T-cell (primary cell): ENCODE data around the gene MLXIP. TPM values are rescaled to one million over a fixed set of nuclear protein-coding genes. Genes with fewer than 3 reads are reported as not detected.

Experiments
- ATAC-seq, 4 experiments: fragments of 200-7000 bp in 3 of 4; fragments of 150-1000 bp in 1 of 4; cut with Tn5 transposase; replicated peaks in 1 of 4; 1 replicate in 3 of 4; 2 replicates in 1 of 4; pipeline ENCODE4 v1.10.0; 2021; ENCODE audit warnings: moderate library complexity in 3 of 4, mild to moderate bottlenecking in 2 of 4, moderate number of reproducible peaks in 1 of 4
- CTCF ChIA-PET, 2 donors: fragments of 300-600 bp; sonication (Branson Sonifier 250); formaldehyde crosslinking; loops; one replicate each; lab custom pipeline; 2022; ENCODE audit warnings: antibody characterized with exemption in 2 of 2; lab: Charles Lee
- POLR2A ChIA-PET, 2 donors: fragments of 300-600 bp; sonication (Branson Sonifier 250); formaldehyde crosslinking; loops; one replicate each; lab custom pipeline; 2022; ENCODE audit warnings: antibody characterized with exemption in 2 of 2; lab: Charles Lee
- DNase-seq, 35 experiments: peaks; one replicate each; pipeline versions ENCODE4 v3.0.0 to v3.0.0-alpha.2; 2013 to 2023
- H3K27ac ChIP-seq: one replicate; pipeline ENCODE4 v1.5.1; 2013; ENCODE audit warnings: low read length
- H3K27me3 ChIP-seq, 2 experiments: replicated peaks in 1 of 2; 1 replicate in 1 of 2; 2 replicates in 1 of 2; pipeline versions ENCODE4 v1.6.1 to v1.7.0; 2013; ENCODE audit warnings: low read length in 1 of 2, mixed read lengths in 1 of 2; ENCODE audit not compliant: control insufficient read depth in 2 of 2, insufficient read depth in 2 of 2; ENCODE audit errors: extremely low read depth in 1 of 2
- H3K36me3 ChIP-seq, 2 donors: 1 replicate in 1 of 2; 2 replicates in 1 of 2; pipeline versions ENCODE4 v1.6.1 to v1.7.0; 2013; ENCODE audit warnings: low read length in 1 of 2; ENCODE audit not compliant: control insufficient read depth in 2 of 2, insufficient read depth in 1 of 2; ENCODE audit errors: extremely low read depth in 1 of 2
- H3K4me1 ChIP-seq, 2 experiments: 1 replicate in 1 of 2; 2 replicates in 1 of 2; pipeline versions ENCODE4 v1.6.1 to v1.7.0; 2013; ENCODE audit warnings: low read length in 2 of 2, mixed read lengths in 1 of 2; ENCODE audit not compliant: insufficient read depth in 2 of 2, control insufficient read depth in 1 of 2; ENCODE audit errors: extremely low read depth in 1 of 2
- H3K4me3 ChIP-seq, 2 donors: 1 replicate in 1 of 2; 2 replicates in 1 of 2; pipeline versions ENCODE4 v1.5.1 to v1.7.0; 2013; ENCODE audit warnings: mild to moderate bottlenecking in 2 of 2, low read length in 1 of 2, moderate library complexity in 1 of 2; ENCODE audit not compliant: control insufficient read depth in 1 of 2; ENCODE audit errors: extremely low read depth in 1 of 2
- H3K9me3 ChIP-seq: 2 replicates; pipeline ENCODE4 v1.7.0; 2013
- H3K27ac Mint-ChIP-seq, 2 donors: one replicate each; pipeline ENCODE4 v1.8.0; 2020 to 2021; ENCODE audit warnings: mild to moderate bottlenecking in 2 of 2, mixed read lengths in 2 of 2
- H3K27me3 Mint-ChIP-seq, 2 donors: one replicate each; pipeline ENCODE4 v1.8.0; 2021 to 2022; ENCODE audit warnings: mixed read lengths in 2 of 2
- H3K36me3 Mint-ChIP-seq: one replicate; pipeline ENCODE4 v1.8.0; 2021; ENCODE audit warnings: mixed read lengths
- H3K4me1 Mint-ChIP-seq, 3 donors: one replicate each; pipeline ENCODE4 v1.8.0; 2020 to 2022; ENCODE audit warnings: mixed read lengths in 3 of 3, mild to moderate bottlenecking in 1 of 3
- H3K4me3 Mint-ChIP-seq, 3 donors: one replicate each; pipeline ENCODE4 v1.8.0; 2020 to 2022; ENCODE audit warnings: mild to moderate bottlenecking in 3 of 3, mixed read lengths in 3 of 3, moderate library complexity in 3 of 3
- H3K9me3 Mint-ChIP-seq, 3 donors: one replicate each; pipeline ENCODE4 v1.8.0; 2020 to 2022; ENCODE audit warnings: mixed read lengths in 3 of 3
- WGBS: methylation state at CpG from one replicate; pipeline ENCODE4 v1.1.5; 2013; ENCODE audit warnings: missing lambda C conversion rate; ENCODE audit not compliant: insufficient coverage; 5-methylcytosine and 5-hydroxymethylcytosine counted together
- total RNA-seq, 35 experiments: library from RNA in 6 of 35; stranded (reverse) in 6 of 35; fragments of 120-200 nt in 1 of 35; gene quantifications; one replicate each; pipeline versions ENCODE4 v1.2.1 to v1.2.4 and lab custom pipeline; 2013 to 2026

Gene MLXIP
- total RNA-seq, 5 donors from 2014 or later (not counting 1 experiment from before 2014, with no cell fraction given) = 87.9 to 113 (median 98.3) TPM

GRCh38 chr12:122042910-122043309 lies 35.6 kb upstream of the MLXIP start:
- no peak overlapping the region for H3K27ac ChIP-seq
- H3K36me3 Mint-ChIP-seq = no peaks in the 10 kb centered on the region
- no peak for DNase-seq
- H3K4me3 Mint-ChIP-seq = no peak overlapping the region
- peaks cover 0 to 13% of the 10 kb centered on the region in 2 donors for H3K36me3 ChIP-seq
- H3K27me3 ChIP-seq = no peaks in the 10 kb centered on the region
- H3K27me3 Mint-ChIP-seq = no peaks in the 10 kb centered on the region
- POLR2A ChIA-PET = no interaction called here
- H3K9me3 Mint-ChIP-seq = no peaks in the 10 kb centered on the region
- H3K9me3 ChIP-seq = no peaks in the 10 kb centered on the region
- no peak overlapping the region for H3K27ac Mint-ChIP-seq
- no peaks in the 10 kb centered on the region for H3K4me1 Mint-ChIP-seq
- H3K4me1 ChIP-seq = no peaks in the 10 kb centered on the region
- H3K4me3 ChIP-seq = no peak overlapping the region
- 90% methylated on average over 6 of the region's 11 CpGs for WGBS
- no peak for ATAC-seq
- CTCF ChIA-PET = no interaction called here

DNA sequence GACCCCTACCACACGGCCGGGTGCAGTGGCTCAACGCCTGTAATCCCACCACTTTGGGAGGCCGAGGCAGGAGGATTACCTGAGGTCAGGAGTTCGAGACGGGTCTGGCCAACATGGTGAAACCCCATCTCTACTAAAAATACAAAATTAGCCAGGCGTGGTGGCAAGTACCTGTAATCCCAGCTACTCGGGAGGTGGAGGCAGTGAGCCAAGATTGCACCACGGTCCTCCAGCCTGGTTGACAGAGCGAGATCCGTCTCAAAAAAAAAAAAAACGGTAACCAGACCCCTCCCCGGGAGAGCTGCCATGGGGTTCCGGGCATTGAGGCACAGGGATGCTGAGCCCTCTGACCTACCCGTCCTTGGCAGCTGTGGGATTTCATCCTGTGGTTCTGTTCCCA lies 35.1 kb upstream of the MLXIP start:
- H3K36me3 Mint-ChIP-seq = no peaks in the 10 kb centered on the region
- no peaks in the 10 kb centered on the region for H3K9me3 ChIP-seq
- no peaks in the 10 kb centered on the region for H3K27me3 Mint-ChIP-seq
- no peak overlapping the region for H3K4me3 ChIP-seq
- H3K27ac ChIP-seq = no peak overlapping the region
- ChIA-PET POLR2A (interaction anchor here (0.6 kb wide), 2 partner anchors 18 to 622 kb away, joined by 3 read pairs; no protein-coding TSS in a partner anchor), CTCF (no interaction called here)
- DNase-seq (no peak), ATAC-seq (no peak)
- no peak overlapping the region for H3K4me3 Mint-ChIP-seq
- no peaks in the 10 kb centered on the region for H3K4me1 ChIP-seq
- no peak overlapping the region for H3K27ac Mint-ChIP-seq
- no peaks in the 10 kb centered on the region for H3K9me3 Mint-ChIP-seq
- peaks cover 0 to 13% of the 10 kb centered on the region in 2 donors for H3K36me3 ChIP-seq
- WGBS = 95% methylated on average over 9 of the region's 15 CpGs
- no peaks in the 10 kb centered on the region for H3K27me3 ChIP-seq
- no peaks in the 10 kb centered on the region for H3K4me1 Mint-ChIP-seq

- no peak for DNase-seq
- Mint-ChIP-seq H3K27ac (no peak overlapping the region), H3K4me3 (no peak overlapping the region), H3K9me3 (no peaks in the 10 kb centered on the region), H3K4me1 (no peaks in the 10 kb centered on the region), H3K27me3 (no peaks in the 10 kb centered on the region), H3K36me3 (no peaks in the 10 kb centered on the region)
- Histone ChIP-seq H3K4me3 (no peak overlapping the region), H3K9me3 (no peaks in the 10 kb centered on the region), H3K36me3 (peaks cover 0 to 19% of the 10 kb centered on the region in 2 donors), H3K27me3 (no peaks in the 10 kb centered on the region), H3K4me1 (no peaks in the 10 kb centered on the region), H3K27ac (no peak overlapping the region)
- ATAC-seq = no peak
- CTCF ChIA-PET = no interaction called here
- WGBS = 96% methylated on average over 6 of the region's 7 CpGs
- POLR2A ChIA-PET = no interaction called here
These were observed 33.3 kb upstream of the MLXIP start for GRCh38 chr12:122045262-122045661.

- Mint-ChIP-seq H3K4me3 (no peak overlapping the region), H3K4me1 (no peaks in the 10 kb centered on the region), H3K27me3 (no peaks in the 10 kb centered on the region), H3K36me3 (no peaks in the 10 kb centered on the region), H3K9me3 (no peaks in the 10 kb centered on the region), H3K27ac (no peak overlapping the region)
- H3K4me1 ChIP-seq = no peaks in the 10 kb centered on the region
- no peaks in the 10 kb centered on the region for H3K9me3 ChIP-seq
- no peak overlapping the region for H3K4me3 ChIP-seq
- DNase-seq (no peak), ATAC-seq (no peak)
- no peaks in the 10 kb centered on the region for H3K27me3 ChIP-seq
- peaks cover 0 to 27% of the 10 kb centered on the region in 2 donors for H3K36me3 ChIP-seq
- WGBS = 85% methylated on average over 7 of the region's 7 CpGs
- CTCF ChIA-PET = no interaction called here
- H3K27ac ChIP-seq = no peak overlapping the region
- POLR2A ChIA-PET = no interaction called here
These were observed 32.4 kb upstream of the MLXIP start for GRCh38 chr12:122046145-122046544.

GRCh38 chr12:122048151-122048550 lies 30.4 kb upstream of the MLXIP start:
- no peak for DNase-seq
- Histone ChIP-seq H3K27ac (no peak overlapping the region), H3K4me3 (no peak overlapping the region), H3K9me3 (no peaks in the 10 kb centered on the region), H3K4me1 (no peaks in the 10 kb centered on the region), H3K36me3 (peaks cover 0 to 27% of the 10 kb centered on the region in 2 donors), H3K27me3 (no peaks in the 10 kb centered on the region)
- WGBS = 98% methylated on average over 5 of the region's 8 CpGs
- H3K4me3 Mint-ChIP-seq = no peak overlapping the region
- H3K4me1 Mint-ChIP-seq = no peaks in the 10 kb centered on the region
- ChIA-PET POLR2A (no interaction called here), CTCF (interaction anchor here (0.5 to 0.7 kb wide), 2 partner anchors 160 to 1858 kb away, joined by 3 to 5 read pairs; no protein-coding TSS in a partner anchor)
- no peak for ATAC-seq
- no peaks in the 10 kb centered on the region for H3K9me3 Mint-ChIP-seq
- no peaks in the 10 kb centered on the region for H3K27me3 Mint-ChIP-seq
- H3K27ac Mint-ChIP-seq = no peak overlapping the region
- H3K36me3 Mint-ChIP-seq = no peaks in the 10 kb centered on the region

DNA sequence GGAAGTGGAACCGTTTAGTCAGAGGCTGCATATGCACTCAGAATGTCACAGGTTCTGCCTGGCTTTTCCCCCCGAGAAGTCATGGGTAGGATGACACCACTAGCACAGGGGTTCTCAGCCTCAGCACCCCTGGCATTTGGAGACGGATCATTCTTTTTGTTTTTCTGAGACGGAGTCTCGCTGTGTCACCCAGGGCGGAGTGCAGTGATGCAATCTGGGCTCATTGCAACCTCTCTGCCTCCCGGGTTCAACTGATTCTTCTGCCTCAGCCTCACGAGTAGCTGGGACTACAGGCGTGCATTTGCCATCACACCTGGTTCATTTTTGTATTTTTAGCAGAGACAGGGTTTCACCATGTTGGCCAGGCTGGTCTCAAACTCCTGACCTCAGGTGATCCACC lies 28.7 kb upstream of the MLXIP start:
- ChIA-PET POLR2A (no interaction called here), CTCF (no interaction called here)

DNA sequence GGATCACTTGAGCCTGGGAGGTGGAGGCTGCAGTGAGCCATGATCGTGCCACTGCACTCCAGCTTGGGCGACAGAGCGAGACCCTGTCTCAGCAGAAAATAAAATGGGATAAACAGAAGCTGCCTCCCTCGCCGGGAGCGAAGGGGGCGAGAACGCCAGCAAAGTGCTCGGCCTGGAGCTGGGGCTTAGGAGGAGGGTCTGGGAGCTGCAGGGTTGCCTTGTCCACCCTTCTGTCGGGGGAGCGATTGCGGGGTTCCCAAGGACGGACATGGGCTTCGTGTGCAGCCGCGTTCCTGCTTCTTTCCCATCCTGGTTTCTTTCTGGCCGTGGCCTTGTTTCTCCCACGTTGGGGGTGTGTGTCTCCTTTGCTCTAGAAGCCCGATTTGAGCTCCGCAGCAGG lies 27.9 kb upstream of the MLXIP start:
- ChIA-PET CTCF (no interaction called here), POLR2A (interaction anchor here in 1 of 2 donors (0.6 kb wide), 1 partner anchor 1611 kb away, joined by 4 read pairs; no protein-coding TSS in a partner anchor)
- H3K9me3 ChIP-seq = no peaks in the 10 kb centered on the region
- H3K4me3 ChIP-seq = no peak overlapping the region
- peaks cover 0 to 7% of the 10 kb centered on the region in 2 experiments for H3K4me1 ChIP-seq
- H3K9me3 Mint-ChIP-seq = no peaks in the 10 kb centered on the region
- 96% methylated on average over 18 of the region's 20 CpGs for WGBS
- no peak overlapping the region for H3K27ac Mint-ChIP-seq
- peaks cover 0 to 24% of the 10 kb centered on the region in 2 donors for H3K36me3 ChIP-seq
- H3K27me3 Mint-ChIP-seq = no peaks in the 10 kb centered on the region
- no peaks in the 10 kb centered on the region for H3K36me3 Mint-ChIP-seq
- H3K4me1 Mint-ChIP-seq = peaks cover 0 to 7% (median 6%) of the 10 kb centered on the region in 3 donors
- no peaks in the 10 kb centered on the region for H3K27me3 ChIP-seq
- no peak overlapping the region for H3K4me3 Mint-ChIP-seq
- DNase-seq (no peak), ATAC-seq (no peak)
- H3K27ac ChIP-seq = no peak overlapping the region

More for the DNA sequence above, 28.7 kb upstream of the MLXIP start:
- no peaks in the 10 kb centered on the region for H3K36me3 Mint-ChIP-seq
- DNase-seq = no peak
- no peaks in the 10 kb centered on the region for H3K9me3 Mint-ChIP-seq
- H3K4me1 Mint-ChIP-seq = peaks cover 0 to 6% (median 6%) of the 10 kb centered on the region in 3 donors
- no peak for ATAC-seq
- H3K4me3 ChIP-seq = no peak overlapping the region
- H3K27ac Mint-ChIP-seq = no peak overlapping the region
- H3K36me3 ChIP-seq = peaks cover 0 to 20% of the 10 kb centered on the region in 2 donors
- no peaks in the 10 kb centered on the region for H3K9me3 ChIP-seq
- H3K27me3 Mint-ChIP-seq = no peaks in the 10 kb centered on the region
- WGBS = 88% methylated on average over 8 of the region's 9 CpGs
- H3K27ac ChIP-seq = no peak overlapping the region
- no peaks in the 10 kb centered on the region for H3K27me3 ChIP-seq
- no peak overlapping the region for H3K4me3 Mint-ChIP-seq
- peaks cover 0 to 7% of the 10 kb centered on the region in 2 experiments for H3K4me1 ChIP-seq
